KOPT-K1 (cell line): ENCODE results near the gene ZSCAN10.

Experiments used
- H3K27ac ChIP-seq: fragments of 200-600 bp; sonication (generic); 2 replicates; pipeline ENCODE4 v1.5.1; 2016; ENCODE audit warnings: antibody characterized with exemption, mild to moderate bottlenecking, low read depth, low read length; ENCODE audit not compliant: poor library complexity, severe bottlenecking
- H3K36me3 ChIP-seq: fragments of 200-600 bp; sonication (generic); 2 replicates; pipeline ENCODE4 v1.5.1; 2017; ENCODE audit warnings: antibody characterized with exemption, mild to moderate bottlenecking, low read length, moderate library complexity; ENCODE audit not compliant: insufficient read depth
- H3K9me3 ChIP-seq: fragments of 200-600 bp; sonication (generic); 2 replicates; pipeline ENCODE4 v1.5.1; 2017; ENCODE audit warnings: antibody characterized with exemption, low read length, mild to moderate bottlenecking; ENCODE audit not compliant: insufficient read depth, poor library complexity, severe bottlenecking

The ZSCAN10 gene

GRCh38 chr16:3120435-3120834, 21.3 kb upstream of the ZSCAN10 start:
- Histone ChIP-seq H3K36me3 (no peaks in the 10 kb centered on the region), H3K9me3 (no peaks in the 10 kb centered on the region), H3K27ac (no peak overlapping the region)

- Histone ChIP-seq H3K9me3 (no peaks in the 10 kb centered on the region), H3K27ac (no peak overlapping the region), H3K36me3 (no peaks in the 10 kb centered on the region)
Observed at GRCh38 chr16:3119701-3120408, 20.8 kb upstream of the ZSCAN10 start.

DNA sequence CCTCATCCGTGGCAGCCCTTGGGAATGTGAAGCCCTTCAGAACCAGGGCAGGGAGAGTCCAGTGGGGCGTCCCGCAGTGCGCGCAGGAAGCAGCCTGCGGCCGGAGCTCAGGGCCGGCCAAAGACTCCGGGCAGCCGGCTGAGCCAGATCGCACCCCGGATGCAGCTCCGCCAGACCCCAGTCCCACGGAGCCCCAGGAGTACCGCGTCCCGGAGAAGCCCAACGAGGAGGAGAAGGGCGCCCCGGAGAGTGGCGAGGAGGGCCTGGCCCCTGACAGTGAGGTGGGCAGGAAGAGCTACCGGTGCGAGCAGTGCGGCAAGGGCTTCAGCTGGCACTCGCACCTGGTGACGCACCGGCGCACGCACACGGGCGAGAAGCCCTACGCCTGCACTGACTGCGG, 20.2 kb upstream of the ZSCAN10 start:
- H3K9me3 ChIP-seq = no peaks in the 10 kb centered on the region
- no peak overlapping the region for H3K27ac ChIP-seq
- no peaks in the 10 kb centered on the region for H3K36me3 ChIP-seq

GRCh38 chr16:3118846-3119245, 19.8 kb upstream of the ZSCAN10 start:
- H3K27ac ChIP-seq = no peak overlapping the region
- H3K36me3 ChIP-seq = no peaks in the 10 kb centered on the region
- H3K9me3 ChIP-seq = no peaks in the 10 kb centered on the region

DNA sequence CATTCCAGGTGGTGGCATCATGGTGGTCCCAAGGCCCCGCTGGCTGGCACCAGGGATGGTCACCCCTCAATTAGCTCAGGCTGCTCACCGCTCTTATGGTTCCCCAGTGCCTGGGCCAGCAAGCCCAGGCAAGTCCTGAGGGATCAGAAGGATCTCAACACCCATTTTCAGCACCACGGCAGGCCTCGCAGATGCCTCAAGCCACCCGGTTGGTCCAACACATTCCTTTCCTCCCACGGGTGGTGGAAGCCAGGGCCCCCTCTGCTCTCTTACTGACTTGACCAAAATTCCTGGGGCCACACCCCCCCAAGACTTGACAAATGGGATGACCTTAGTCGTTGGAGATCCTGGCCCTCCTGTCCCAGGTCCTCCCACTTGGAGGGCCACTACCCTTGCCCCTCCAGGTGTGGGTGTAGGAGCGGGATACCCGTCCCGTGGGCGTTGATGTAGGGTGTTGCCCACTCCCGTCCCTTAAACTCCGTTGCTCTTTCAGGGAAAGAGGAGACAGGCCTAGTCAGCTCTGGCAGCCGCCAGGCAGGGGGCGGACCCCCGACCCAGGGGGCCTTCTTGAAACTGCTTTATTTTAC, 19.2 kb upstream of the ZSCAN10 start:
- no peaks in the 10 kb centered on the region for H3K9me3 ChIP-seq
- no peaks in the 10 kb centered on the region for H3K36me3 ChIP-seq
- H3K27ac ChIP-seq = no peak overlapping the region

DNA sequence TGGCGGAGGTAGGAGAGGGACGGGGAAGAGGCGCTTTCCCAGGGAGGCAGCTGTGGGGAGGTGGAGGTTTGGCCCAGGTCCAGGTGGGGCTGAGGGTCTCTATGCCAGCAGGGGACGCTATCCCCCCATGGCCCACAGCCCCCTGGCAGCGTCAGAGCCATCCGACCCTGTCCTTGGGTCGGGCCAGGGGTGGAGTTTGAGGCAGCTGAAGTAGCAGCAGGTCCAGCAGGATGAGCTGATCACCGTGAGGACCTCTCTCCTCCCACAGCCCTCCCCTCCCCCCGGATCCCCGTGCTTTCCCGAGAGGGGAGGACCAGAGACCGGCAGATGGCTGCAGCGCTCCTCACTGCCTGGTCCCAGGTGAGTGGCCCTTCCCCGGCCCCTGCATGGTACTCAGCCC, 16.5 kb upstream of the ZSCAN10 start:
- H3K9me3 ChIP-seq = no peaks in the 10 kb centered on the region
- no peak overlapping the region for H3K27ac ChIP-seq
- H3K36me3 ChIP-seq = no peaks in the 10 kb centered on the region

- Histone ChIP-seq H3K36me3 (no peaks in the 10 kb centered on the region), H3K27ac (no peak overlapping the region), H3K9me3 (no peaks in the 10 kb centered on the region)
Observed at GRCh38 chr16:3115003-3115402, 15.9 kb upstream of the ZSCAN10 start.

DNA sequence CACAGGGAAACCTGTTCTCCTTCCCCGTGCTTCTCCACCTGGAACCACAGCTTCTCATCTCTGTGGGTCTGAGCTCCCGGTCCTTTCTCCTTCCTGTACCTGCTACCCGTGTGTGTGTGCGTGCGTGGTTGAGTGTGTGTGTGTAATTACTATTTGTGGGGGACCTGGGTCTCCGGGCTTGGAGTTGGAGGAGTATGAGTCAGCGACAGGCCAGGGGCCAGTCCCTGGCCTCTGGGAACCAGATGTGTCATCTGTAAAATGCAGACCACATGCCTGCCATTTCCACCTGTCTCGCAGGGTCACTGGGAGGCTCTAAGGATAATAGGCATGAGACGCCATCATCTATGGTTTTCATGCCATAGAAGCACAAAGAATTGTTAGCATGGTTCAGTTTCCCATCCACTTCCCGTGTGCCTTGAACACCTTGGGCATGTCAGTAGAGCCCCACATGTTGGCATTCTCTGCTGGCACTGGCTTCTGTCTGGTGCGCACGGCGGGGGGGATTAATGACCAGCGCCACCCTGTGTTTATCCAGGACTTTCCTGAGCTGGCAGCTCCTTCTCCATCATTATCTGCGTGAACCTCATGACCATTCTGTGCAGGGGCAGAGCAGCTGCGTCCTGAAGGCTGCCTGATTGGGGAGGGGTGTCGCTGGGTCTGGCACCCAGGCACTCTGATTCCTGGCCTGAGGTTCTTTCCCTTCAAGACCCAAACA, 14.8 kb upstream of the ZSCAN10 start:
- Histone ChIP-seq H3K27ac (no peak overlapping the region), H3K9me3 (no peaks in the 10 kb centered on the region), H3K36me3 (no peaks in the 10 kb centered on the region)

DNA sequence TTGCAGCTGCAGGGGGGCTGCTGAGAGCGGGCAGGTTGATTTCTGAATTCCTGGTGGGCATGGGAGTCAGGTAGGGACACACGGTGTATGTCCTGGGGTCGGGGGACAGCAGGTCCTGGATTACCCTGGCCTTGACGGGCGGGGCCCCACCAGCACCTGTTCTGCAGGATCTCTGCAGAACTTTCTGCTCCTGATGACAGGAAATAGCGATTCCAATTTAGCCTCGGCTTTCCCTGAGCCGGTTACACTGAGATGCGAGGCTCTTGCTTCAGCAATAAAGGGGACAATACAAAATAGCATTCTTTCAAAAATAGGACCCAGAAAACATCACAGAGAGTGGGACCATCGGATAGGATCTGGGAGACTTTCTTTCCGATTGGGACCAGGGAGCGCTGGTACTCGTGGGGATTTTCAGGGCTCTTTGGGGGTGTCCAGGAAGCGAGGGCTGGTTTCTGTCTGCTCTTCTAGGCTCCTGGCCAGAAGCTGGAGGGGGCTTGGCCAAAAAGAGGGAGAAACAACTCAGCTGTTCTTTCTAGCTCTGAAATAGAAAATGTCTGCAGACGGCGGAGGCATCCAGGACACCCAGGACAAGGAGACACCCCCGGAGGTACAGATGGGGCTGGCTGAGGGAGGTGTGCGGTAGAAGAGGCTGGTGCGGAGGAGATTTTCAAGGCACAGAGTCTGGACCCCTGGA, 13.9 kb upstream of the ZSCAN10 start:
- Histone ChIP-seq H3K27ac (no peak overlapping the region), H3K9me3 (no peaks in the 10 kb centered on the region), H3K36me3 (no peaks in the 10 kb centered on the region)

- no peaks in the 10 kb centered on the region for H3K36me3 ChIP-seq
- no peaks in the 10 kb centered on the region for H3K9me3 ChIP-seq
- no peak within 1 kb of the TSS for H3K27ac ChIP-seq
Observed at GRCh38 chr16:3112058-3112880, 13.2 kb upstream of the ZSCAN10 start, which contains the start of gene ZNF205. TSS of gene ZNF205 (plus strand) at chr16:3112586. CDS start at chr16:3113431, 845 bp downstream.

DNA sequence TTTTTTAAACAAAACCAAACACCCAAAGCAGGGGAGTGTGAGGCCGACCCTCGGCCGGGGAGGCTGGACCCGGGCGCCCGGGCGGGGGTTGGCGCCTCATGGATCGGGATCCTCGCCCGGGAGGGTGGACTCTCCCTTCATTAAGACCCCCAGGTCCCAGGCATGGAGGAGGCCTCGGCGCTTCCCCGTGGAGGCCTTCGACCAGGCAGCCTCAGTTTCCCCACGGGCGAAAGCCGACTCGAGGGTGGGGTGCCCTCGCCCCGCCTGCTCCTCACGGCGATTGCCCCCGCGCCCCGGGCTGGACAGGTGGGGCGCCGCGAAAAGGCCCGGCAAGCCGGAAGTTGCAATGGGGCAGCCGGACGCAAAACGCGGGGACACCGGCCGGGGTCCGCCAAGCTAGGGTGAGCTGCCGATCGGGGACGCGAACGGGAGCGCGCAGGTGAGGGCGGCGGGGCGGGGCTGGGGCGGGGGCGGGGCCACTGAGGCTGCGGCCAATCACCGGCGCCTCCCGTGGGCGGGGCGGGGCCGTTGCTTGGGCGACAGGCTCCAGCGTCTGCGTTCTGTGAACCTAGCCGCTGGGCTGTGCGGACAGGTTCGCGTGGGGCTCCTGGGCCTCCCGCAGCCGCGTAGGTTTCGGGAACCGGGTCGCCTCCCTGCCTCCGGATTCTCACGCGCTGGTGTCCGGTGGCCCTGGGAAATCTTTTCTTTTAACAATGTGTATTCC, 7.3 kb upstream of the ZSCAN10 start:
- Histone ChIP-seq H3K36me3 (no peaks in the 10 kb centered on the region), H3K9me3 (no peaks in the 10 kb centered on the region), H3K27ac (peak overlapping the region; percentile 75)

GRCh38 chr16:3101841-3102470, 2.9 kb upstream of the ZSCAN10 start:
- peak overlapping the region; percentile 16 for H3K27ac ChIP-seq
- H3K36me3 ChIP-seq = no peaks in the 10 kb centered on the region
- H3K9me3 ChIP-seq = no peaks in the 10 kb centered on the region

- Histone ChIP-seq H3K9me3 (no peaks in the 10 kb centered on the region), H3K36me3 (no peaks in the 10 kb centered on the region), H3K27ac (peak overlapping the region; percentile 41)
Observed at GRCh38 chr16:3101018-3101840, 2.1 kb upstream of the ZSCAN10 start.
